NCI-H1436 treated with DMSO at 0.1 percent for 48 hours (cell line): ENCODE data around the gene KRT222.

ENCODE experiments used
- DNase-seq: peaks from one replicate; lab custom pipeline; 2025; lab: John Stamatoyannopoulos, UW

KRT222 gene

GRCh38 chr17:40615068-40615840 lies 49.7 kb downstream of the KRT222 start:
- no peak for DNase-seq

GRCh38 chr17:40614431-40615067 lies 50.4 kb downstream of the KRT222 start:
- DNase-seq: no peak

- no peak for DNase-seq
These were observed 51.4 kb downstream of the KRT222 start for GRCh38 chr17:40613467-40614154.

DNA sequence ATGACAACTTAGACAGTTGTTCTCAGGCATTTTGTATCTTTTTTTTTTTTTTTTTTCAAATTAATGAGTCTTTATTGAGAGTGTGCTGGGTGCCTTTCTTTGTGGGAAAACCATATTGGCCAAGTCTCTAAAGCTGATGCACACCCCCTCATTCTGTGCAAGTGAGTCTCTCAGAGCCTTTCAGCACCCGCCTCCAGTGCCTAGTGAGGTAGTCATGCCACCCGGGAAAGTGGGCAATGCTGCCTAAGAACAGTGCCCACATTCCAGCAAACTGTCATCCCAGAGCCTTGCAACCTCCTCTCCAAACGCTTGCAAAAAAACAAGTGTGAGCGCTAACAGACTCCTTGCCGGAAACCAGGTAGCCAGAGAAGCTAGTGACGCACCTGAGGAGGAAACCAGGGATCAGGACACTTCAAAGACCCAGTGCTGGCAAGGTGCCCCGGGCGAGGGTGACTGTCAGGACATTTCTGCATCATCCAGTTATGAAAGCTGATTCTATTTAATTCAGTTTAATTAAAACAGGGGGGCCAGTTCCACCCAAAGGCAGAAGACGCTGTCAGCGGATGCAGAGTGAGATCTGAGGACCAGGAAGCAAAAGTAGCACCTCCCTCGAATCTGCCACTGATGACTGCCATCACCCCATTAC lies 52.3 kb downstream of the KRT222 start:
- DNase-seq: no peak

GRCh38 chr17:40611840-40612474 lies 53.0 kb downstream of the KRT222 start:
- no peak for DNase-seq

DNA sequence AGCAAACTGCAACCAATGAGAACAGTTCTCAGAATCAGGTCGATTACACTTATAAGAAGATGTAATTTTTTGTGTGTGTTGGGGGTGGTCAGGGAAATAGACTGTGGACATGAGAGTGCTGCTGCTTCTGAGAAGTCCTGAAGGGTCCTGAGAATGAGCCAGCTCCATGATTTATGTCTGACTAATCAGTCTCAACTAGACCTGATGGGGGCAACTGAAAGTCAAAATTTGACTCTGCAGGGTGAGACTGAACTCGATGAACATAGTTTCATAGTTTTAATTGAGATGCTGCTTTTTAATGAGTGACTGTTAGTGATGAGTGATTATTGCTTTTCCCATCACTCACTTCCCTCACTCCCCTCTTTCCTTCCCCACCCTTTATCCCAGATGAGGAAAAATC lies 54.6 kb downstream of the KRT222 start:
- no peak for DNase-seq

- no peak for DNase-seq
These were observed 56.9 kb downstream of the KRT222 start for GRCh38 chr17:40608061-40608581.

GRCh38 chr17:40607641-40608040 lies 57.3 kb downstream of the KRT222 start:
- DNase-seq: no peak

DNA sequence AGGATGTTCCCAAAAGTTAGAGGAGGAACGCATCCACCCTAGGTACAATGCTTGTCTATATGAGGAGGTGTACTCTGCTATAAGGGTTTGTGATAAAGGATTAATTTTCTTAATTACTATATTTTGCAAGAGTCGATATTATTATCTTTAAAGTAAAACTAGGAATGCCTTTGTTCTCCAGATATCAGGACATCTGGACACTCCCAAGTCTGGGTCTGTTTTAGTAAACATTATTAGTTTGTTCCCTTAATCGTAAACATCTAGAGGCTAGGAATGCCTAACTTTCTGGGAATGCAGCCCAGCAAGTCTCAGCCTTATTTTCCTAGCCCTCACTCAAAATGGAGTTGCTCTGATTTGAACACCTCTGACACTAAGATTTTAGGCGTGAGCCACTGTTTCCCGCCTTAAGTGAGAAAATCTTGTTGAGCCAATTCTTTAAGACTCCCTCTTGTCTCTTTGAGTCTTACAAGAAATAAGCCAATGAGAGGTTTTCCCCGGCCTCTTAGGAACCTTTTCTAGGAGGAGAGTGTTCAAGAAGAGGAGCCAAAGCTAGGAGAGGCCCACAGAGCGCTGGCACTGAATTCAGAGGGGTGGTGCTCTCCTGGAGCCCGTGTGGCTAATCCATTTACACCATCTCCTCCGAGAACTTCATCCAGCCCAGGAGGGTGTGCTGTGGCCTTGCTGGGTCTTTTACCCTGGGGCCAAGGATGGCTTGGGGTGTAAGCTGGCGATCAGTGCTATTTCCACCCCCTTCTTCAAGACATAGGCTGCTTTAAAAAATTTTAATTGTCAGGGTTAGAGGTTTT lies 58.2 kb downstream of the KRT222 start:
- DNase-seq: no peak

DNA sequence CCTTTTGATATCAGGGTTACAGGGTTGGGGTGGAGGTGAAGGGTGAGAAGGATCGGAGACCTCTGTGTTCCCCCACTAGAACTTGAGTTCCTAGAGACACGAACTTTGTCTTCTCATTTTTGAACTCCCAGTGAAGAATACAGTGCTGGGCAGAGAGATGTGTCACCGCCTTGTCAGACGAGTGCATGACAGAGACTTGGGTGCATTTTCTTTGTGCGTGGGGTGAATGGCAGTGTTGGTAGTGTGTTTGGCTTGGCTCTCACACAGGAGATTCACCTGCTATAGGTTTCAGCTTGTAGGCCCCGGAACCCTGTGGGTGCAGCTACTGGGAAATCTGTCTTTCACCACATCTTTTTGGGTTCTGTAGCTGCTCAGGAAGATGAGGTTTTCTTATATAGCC lies 59.7 kb downstream of the KRT222 start:
- DNase-seq: no peak
